Mesodermal cell (in vitro differentiated cells): ENCODE results near the gene NFATC3.

Experiments used
- H3K27ac ChIP-seq: 2 replicates; pipeline ENCODE4 v1.7.0; 2013; ENCODE audit warnings: mild to moderate bottlenecking, low read depth, low read length, moderate library complexity; ENCODE audit not compliant: severe bottlenecking
- H3K36me3 ChIP-seq: 2 replicates; pipeline ENCODE4 v1.7.1; 2013; ENCODE audit warnings: mild to moderate bottlenecking, low read length, moderate library complexity; ENCODE audit not compliant: control insufficient read depth, insufficient read depth
- H3K4me1 ChIP-seq: one replicate; pipeline ENCODE4 v1.7.1; 2013; ENCODE audit warnings: mild to moderate bottlenecking, low read length; ENCODE audit not compliant: insufficient read depth, control insufficient read depth, poor library complexity, severe bottlenecking
- H3K4me3 ChIP-seq: 2 replicates; pipeline ENCODE4 v1.7.0; 2013; ENCODE audit warnings: low read length, control low read depth, mild to moderate bottlenecking; ENCODE audit not compliant: insufficient read depth, poor library complexity, severe bottlenecking; ENCODE audit errors: extremely low read depth
- H3K9me3 ChIP-seq: 2 replicates; pipeline ENCODE4 v1.7.1; 2013; ENCODE audit warnings: mild to moderate bottlenecking, low read length, moderate library complexity; ENCODE audit not compliant: control insufficient read depth
- WGBS, 2 experiments: methylation state at CpG; one replicate each; pipeline ENCODE4 v1.1.5; 2013; ENCODE audit warnings: missing lambda C conversion rate in 2 of 2; ENCODE audit not compliant: insufficient coverage in 2 of 2; 5-methylcytosine and 5-hydroxymethylcytosine counted together

The NFATC3 gene

GRCh38 chr16:68265078-68265920 lies 180.1 kb downstream of the NFATC3 start:
- H3K27ac ChIP-seq: peak overlapping the region; percentile 97
- 6 to 15% methylated on average over 19 to 21 of the region's 23 CpGs for WGBS, 2 experiments
- H3K4me3 ChIP-seq: peak overlapping the region; percentile 76

GRCh38 chr16:68267612-68268405 lies 182.6 kb downstream of the NFATC3 start:
- Histone ChIP-seq H3K36me3 (peaks cover 37% of the 10 kb centered on the region), H3K27ac (no peak overlapping the region), H3K9me3 (no peaks in the 10 kb centered on the region), H3K4me3 (no peak overlapping the region), H3K4me1 (peaks cover 10% of the 10 kb centered on the region)
- 72 to 82% methylated on average over 2 to 3 of the region's 6 CpGs for WGBS, 2 experiments

More at GRCh38 chr16:68265078-68265920, 180.1 kb downstream of the NFATC3 start:
- Histone ChIP-seq H3K36me3 (peaks cover 19% of the 10 kb centered on the region), H3K4me1 (peaks cover 10% of the 10 kb centered on the region), H3K9me3 (no peaks in the 10 kb centered on the region)

DNA sequence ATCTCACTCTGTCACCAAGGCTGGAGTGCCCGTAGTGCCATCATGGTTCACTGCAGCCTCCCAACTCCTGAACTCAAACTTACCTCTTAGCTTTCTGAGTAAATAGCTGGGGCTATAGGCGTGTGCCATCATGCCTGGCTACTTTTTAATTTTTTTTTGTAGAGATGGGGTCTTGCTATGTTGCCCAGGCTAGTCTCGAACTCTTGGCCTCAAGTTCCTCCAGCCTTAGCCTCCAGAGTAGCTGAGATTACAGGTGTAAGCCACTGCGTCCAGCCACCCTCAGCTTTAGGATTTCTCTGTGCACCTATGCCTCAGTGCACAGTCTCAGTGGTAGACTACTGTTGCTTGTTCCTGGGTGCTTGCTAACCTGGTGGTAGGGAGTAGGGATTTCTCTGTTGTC lies 184.6 kb downstream of the NFATC3 start:
- WGBS, 2 experiments: 100% methylated on average over 2 to 3 of the region's 4 CpGs
- peaks cover 57% of the 10 kb centered on the region for H3K36me3 ChIP-seq
- H3K9me3 ChIP-seq: no peaks in the 10 kb centered on the region
- H3K27ac ChIP-seq: no peak overlapping the region
- no peak overlapping the region for H3K4me3 ChIP-seq
- H3K4me1 ChIP-seq: peaks cover 7% of the 10 kb centered on the region

DNA sequence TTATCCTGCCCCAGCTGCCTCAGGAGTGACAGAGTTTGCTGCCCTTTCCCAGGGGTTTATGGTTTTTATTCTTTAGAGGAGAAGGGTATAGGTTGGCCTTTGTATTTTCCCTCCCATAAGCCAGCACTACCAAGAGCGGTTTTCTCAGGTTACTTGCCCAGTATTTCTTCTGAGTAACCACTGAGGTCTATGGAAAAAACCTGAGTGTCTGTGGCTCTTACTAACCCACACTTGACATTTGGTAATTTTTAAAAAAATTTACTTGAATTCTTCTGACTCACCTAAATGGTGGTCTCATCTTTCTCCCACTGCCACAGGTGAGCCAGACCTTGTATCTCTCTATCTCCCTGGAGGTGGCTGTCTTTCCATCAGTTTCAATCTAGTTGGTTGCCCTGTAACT lies 185.2 kb downstream of the NFATC3 start:
- no peak overlapping the region for H3K4me3 ChIP-seq
- peaks cover 7% of the 10 kb centered on the region for H3K4me1 ChIP-seq
- H3K9me3 ChIP-seq: no peaks in the 10 kb centered on the region
- peaks cover 63% of the 10 kb centered on the region for H3K36me3 ChIP-seq
- no peak overlapping the region for H3K27ac ChIP-seq
- WGBS, 2 experiments: 100% methylated on average over 1 of the region's 1 CpG; no CpG with 5 or more reads in 1 of the 2 experiments

GRCh38 chr16:68272507-68273209 lies 187.5 kb downstream of the NFATC3 start:
- H3K4me1 ChIP-seq: peaks cover 7% of the 10 kb centered on the region
- no peak overlapping the region for H3K27ac ChIP-seq
- H3K9me3 ChIP-seq: no peaks in the 10 kb centered on the region
- 90 to 93% methylated on average over 2 to 4 of the region's 4 CpGs for WGBS, 2 experiments
- H3K36me3 ChIP-seq: peaks cover 79% of the 10 kb centered on the region
- H3K4me3 ChIP-seq: no peak overlapping the region

DNA sequence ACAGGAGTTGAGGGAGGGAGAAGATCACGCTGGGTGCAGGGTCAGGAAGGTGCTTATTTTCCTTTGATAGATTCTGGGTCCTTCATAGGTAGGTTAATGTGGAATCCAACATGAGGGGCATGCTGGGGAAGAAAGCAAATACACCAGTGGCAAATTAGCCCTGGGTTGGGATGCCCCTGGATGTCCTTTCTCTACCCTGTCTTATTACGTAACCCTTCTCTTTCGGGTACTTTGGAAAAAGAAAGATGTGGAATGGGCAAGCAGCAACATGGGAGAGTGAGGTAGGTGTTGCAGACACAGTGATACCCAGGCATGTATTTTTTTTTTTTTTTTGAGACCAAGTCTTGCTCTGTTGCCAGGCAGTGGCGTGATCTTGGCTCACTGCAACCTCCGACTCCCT lies 188.3 kb downstream of the NFATC3 start:
- no peak overlapping the region for H3K4me3 ChIP-seq
- peaks cover 3% of the 10 kb centered on the region for H3K4me1 ChIP-seq
- H3K27ac ChIP-seq: no peak overlapping the region
- 100% methylated on average over 1 to 3 of the region's 5 CpGs for WGBS, 2 experiments
- peaks cover 75% of the 10 kb centered on the region for H3K36me3 ChIP-seq
- H3K9me3 ChIP-seq: no peaks in the 10 kb centered on the region

DNA sequence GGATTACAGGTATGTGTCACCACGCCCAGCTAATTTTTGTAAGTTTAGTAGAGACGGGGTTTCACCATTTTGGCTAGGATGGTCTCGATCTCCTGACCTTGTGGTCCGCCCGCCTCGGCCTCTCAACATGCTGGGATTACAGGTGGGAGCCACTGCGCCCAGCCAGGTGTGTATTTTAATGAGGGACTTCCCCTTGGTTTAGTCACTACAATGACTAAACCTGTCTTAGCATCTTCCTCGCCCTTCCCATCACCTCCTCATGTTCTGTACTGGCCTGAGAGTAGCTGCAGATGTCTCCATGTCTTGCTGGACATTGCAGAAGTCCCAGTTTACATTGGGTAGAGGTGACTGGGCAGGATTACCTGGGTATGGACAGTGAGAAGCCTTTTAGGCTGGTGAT lies 188.7 kb downstream of the NFATC3 start:
- Histone ChIP-seq H3K4me1 (peaks cover 3% of the 10 kb centered on the region), H3K9me3 (no peaks in the 10 kb centered on the region), H3K36me3 (peaks cover 78% of the 10 kb centered on the region), H3K27ac (no peak overlapping the region), H3K4me3 (no peak overlapping the region)
- WGBS, 2 experiments: 93 to 94% methylated on average over 3 of the region's 8 CpGs

GRCh38 chr16:68274441-68274840 lies 189.3 kb downstream of the NFATC3 start:
- peaks cover 83% of the 10 kb centered on the region for H3K36me3 ChIP-seq
- WGBS, 2 experiments: 93 to 96% methylated on average over 3 to 4 of the region's 4 CpGs
- H3K4me1 ChIP-seq: peaks cover 3% of the 10 kb centered on the region
- H3K4me3 ChIP-seq: no peak overlapping the region
- no peaks in the 10 kb centered on the region for H3K9me3 ChIP-seq
- no peak overlapping the region for H3K27ac ChIP-seq

- Histone ChIP-seq H3K4me1 (peaks cover 3% of the 10 kb centered on the region), H3K36me3 (peaks cover 82% of the 10 kb centered on the region), H3K27ac (peak overlapping the region; percentile 18), H3K4me3 (no peak overlapping the region), H3K9me3 (no peaks in the 10 kb centered on the region)
- WGBS, 2 experiments: 90 to 100% methylated on average over 2 of the region's 4 CpGs
These were observed 190.5 kb downstream of the NFATC3 start for GRCh38 chr16:68275611-68276191.

DNA sequence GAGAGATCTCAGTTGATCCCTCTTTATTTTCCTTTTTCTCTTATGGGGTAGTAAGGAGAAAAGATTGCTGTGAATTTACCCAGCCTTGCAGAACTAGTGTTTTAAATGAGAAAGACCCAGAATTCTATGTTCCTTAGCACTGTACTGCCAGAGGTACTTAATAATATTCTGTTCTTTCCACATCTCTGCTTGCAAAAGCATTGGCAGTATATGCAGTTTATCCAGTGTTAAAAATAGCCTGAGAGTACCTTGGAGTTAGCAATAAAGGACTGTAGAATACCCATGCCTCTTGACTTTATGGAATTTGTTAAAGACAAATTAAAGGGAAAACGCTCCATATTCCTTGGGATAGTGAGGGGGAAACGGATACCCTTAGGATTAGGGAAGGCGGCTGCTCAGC lies 191.1 kb downstream of the NFATC3 start:
- H3K36me3 ChIP-seq: peaks cover 80% of the 10 kb centered on the region
- no peak overlapping the region for H3K27ac ChIP-seq
- H3K9me3 ChIP-seq: no peaks in the 10 kb centered on the region
- H3K4me1 ChIP-seq: peaks cover 3% of the 10 kb centered on the region
- 81 to 93% methylated on average over 2 of the region's 3 CpGs for WGBS, 2 experiments
- H3K4me3 ChIP-seq: no peak overlapping the region
